Immature natural killer cell (primary cell): ENCODE data around the gene NFASC. TPM values are rescaled to one million over a fixed set of nuclear protein-coding genes. Genes with fewer than 3 reads are reported as not detected.

Source experiments
- DNase-seq, 3 donors: peaks; one replicate each; pipeline ENCODE4 v3.0.0; 2022; ENCODE audit warnings: mixed read lengths in 1 of 3
- H3K27ac Mint-ChIP-seq, 6 donors: one replicate each; pipeline ENCODE4 v1.8.0; 2020; ENCODE audit warnings: mixed read lengths in 6 of 6, mild to moderate bottlenecking in 5 of 6, inconsistent platforms in 4 of 6, moderate library complexity in 3 of 6
- H3K27me3 Mint-ChIP-seq, 3 donors: one replicate each; pipeline ENCODE4 v1.8.0; 2020 to 2021; ENCODE audit warnings: low read depth in 3 of 3, mild to moderate bottlenecking in 3 of 3, mixed read lengths in 3 of 3, moderate library complexity in 3 of 3, inconsistent platforms in 1 of 3
- H3K36me3 Mint-ChIP-seq, 3 donors: one replicate each; pipeline ENCODE4 v1.8.0; 2020; ENCODE audit warnings: mixed read lengths in 3 of 3, inconsistent platforms in 2 of 3, mild to moderate bottlenecking in 2 of 3
- H3K4me1 Mint-ChIP-seq, 2 donors: one replicate each; pipeline ENCODE4 v1.8.0; 2020; ENCODE audit warnings: inconsistent platforms in 2 of 2, mild to moderate bottlenecking in 2 of 2, mixed read lengths in 2 of 2, moderate library complexity in 1 of 2
- H3K4me3 Mint-ChIP-seq, 5 donors: one replicate each; pipeline ENCODE4 v1.8.0; 2020; ENCODE audit warnings: mild to moderate bottlenecking in 5 of 5, mixed read lengths in 5 of 5, inconsistent platforms in 3 of 5, moderate library complexity in 3 of 5
- H3K9me3 Mint-ChIP-seq, 6 donors: one replicate each; pipeline ENCODE4 v1.8.0; 2020; ENCODE audit warnings: mild to moderate bottlenecking in 6 of 6, mixed read lengths in 6 of 6, inconsistent platforms in 4 of 6, moderate library complexity in 3 of 6
- polyA plus RNA-seq, 3 donors: library from polyadenylated mRNA; unstranded; fragments of 300-500 nt; fragmentation: Illumina TruSeq; gene quantifications; one replicate each; pipeline ENCODE4 v1.2.3, GENCODE V29; 2021

The NFASC gene
- polyA plus RNA-seq, 3 donors from 2014 or later: not detected

DNA sequence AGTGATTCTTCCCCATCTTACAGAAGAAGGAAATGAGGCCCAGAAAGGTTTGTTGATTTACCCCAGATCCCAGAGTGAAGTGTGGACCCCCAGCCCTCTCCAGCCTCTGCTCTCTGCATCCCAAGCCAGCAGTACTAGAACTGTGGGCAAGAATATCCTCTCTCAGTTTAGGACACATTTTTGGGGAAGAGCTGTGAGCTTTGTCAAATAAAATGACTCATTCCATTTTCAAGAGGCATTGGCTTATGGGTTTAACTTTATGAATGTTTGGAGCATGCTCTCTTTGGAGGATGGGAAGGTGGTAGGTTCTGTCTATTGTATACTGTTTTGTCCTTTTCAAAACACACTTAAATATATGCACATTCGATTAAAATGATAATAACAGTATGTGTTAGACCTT lies 101.8 kb downstream of the NFASC start:
- H3K4me3 Mint-ChIP-seq: no peak overlapping the region
- peaks cover 2 to 8% (median 2%) of the 10 kb centered on the region in 3 donors for H3K27me3 Mint-ChIP-seq
- H3K36me3 Mint-ChIP-seq: no peaks in the 10 kb centered on the region
- H3K4me1 Mint-ChIP-seq: no peaks in the 10 kb centered on the region
- H3K27ac Mint-ChIP-seq: peak overlapping the region in 1 of 6 donors; percentile 12
- DNase-seq: no peak
- H3K9me3 Mint-ChIP-seq: no peaks in the 10 kb centered on the region

DNA sequence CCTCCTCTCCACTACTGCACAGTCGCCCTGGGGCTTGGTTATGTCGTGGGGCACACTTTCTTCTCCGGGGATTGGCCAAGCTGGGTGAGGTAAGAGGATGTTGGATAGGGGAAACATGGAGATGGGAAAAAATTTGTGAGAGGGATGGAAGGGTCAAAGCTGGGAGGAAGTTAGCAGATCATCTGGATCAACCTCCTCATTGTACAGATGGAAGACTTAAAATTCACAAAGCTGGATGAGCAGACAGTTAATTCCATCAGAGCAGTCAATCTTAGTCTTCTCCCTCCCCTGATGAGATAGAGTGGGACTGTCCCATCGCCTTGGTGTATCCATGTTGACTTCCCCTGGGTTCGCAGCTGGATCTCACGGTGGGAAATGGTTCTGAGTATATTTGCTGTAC lies 102.8 kb downstream of the NFASC start:
- no peaks in the 10 kb centered on the region for H3K36me3 Mint-ChIP-seq
- no peak for DNase-seq
- no peak overlapping the region for H3K27ac Mint-ChIP-seq
- H3K27me3 Mint-ChIP-seq: peaks cover 0 to 8% (median 2%) of the 10 kb centered on the region in 3 donors
- no peaks in the 10 kb centered on the region for H3K4me1 Mint-ChIP-seq
- no peaks in the 10 kb centered on the region for H3K9me3 Mint-ChIP-seq
- H3K4me3 Mint-ChIP-seq: no peak overlapping the region

DNA sequence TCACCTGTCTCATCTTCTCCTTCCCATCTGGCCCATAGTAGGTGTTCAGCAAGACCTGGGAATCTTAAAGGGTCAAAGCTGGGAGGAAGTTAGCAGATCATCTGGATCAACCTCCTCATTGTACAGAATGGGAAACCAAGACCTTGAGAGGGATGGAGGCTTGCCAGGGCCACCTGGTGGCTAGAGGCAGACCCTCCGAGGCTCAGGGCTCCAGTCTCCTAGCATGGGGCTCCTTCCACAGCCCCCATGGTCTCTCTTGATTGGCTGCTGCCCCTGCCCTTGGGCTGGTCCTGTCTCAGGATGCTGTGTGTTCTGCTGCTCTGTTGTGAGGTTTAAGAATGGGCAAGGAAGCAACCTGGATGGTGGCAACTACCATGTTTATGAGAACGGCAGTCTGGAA lies 103.7 kb downstream of the NFASC start:
- Mint-ChIP-seq H3K27me3 (peaks cover 0 to 6% (median 2%) of the 10 kb centered on the region in 3 donors), H3K27ac (no peak overlapping the region), H3K4me3 (no peak overlapping the region), H3K4me1 (no peaks in the 10 kb centered on the region), H3K36me3 (no peaks in the 10 kb centered on the region), H3K9me3 (no peaks in the 10 kb centered on the region)
- no peak for DNase-seq

DNA sequence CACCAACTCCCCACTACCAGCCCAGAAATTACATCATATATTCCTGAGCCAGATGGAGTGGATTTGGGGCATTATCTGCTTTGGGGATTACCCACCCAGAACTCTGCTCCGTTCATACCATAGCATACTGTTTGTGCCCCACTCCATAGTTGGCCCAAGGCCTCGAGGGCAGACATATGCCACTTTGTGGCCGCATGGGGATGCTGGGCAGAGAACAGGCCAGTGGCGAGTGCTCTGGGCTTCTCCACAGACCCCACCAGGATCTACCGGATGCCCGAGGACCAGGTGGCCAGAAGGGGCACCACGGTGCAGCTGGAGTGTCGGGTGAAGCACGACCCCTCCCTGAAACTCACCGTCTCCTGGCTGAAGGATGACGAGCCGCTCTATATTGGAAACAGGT lies 104.4 kb downstream of the NFASC start:
- Mint-ChIP-seq H3K27me3 (peaks cover 0 to 6% (median 2%) of the 10 kb centered on the region in 3 donors), H3K9me3 (no peaks in the 10 kb centered on the region), H3K27ac (no peak overlapping the region), H3K36me3 (no peaks in the 10 kb centered on the region), H3K4me1 (no peaks in the 10 kb centered on the region), H3K4me3 (no peak overlapping the region)
- DNase-seq: no peak

DNA sequence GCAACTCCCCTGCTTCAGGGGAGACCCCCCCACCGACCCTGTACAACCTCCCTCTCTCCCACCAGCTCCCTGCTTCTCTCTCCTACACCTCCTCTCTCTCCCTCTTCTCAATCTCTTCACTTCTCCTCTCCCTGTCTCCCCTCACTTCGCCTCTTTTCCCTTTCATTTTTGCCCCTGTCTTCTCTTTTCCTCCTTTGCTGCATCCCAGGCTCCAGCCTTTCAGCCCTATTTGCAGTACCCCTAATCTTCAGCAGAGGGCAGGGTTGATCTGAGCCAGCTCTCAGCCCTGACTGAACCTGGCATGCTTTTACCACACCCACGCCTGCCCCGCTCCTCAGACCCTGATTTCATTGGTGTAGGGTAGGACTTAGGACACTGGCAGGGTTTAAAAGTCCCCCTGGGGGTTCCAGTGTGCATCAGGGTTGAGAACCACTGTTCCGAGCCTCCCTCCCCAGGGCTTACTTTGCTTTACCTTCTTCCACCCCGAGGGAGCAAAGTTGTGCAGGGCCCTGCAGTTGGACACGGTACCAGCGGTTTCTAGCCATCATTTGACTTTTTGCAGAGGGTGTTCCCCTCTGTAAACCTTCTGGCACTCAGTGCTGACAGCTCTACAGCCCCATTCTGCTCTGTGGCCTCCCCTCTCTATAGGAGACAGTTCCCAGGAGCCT lies 105.0 kb downstream of the NFASC start:
- Mint-ChIP-seq H3K4me1 (no peaks in the 10 kb centered on the region), H3K27me3 (peaks cover 0 to 6% (median 2%) of the 10 kb centered on the region in 3 donors), H3K36me3 (no peaks in the 10 kb centered on the region), H3K4me3 (no peak overlapping the region), H3K9me3 (no peaks in the 10 kb centered on the region), H3K27ac (no peak overlapping the region)
- peak; percentile 10 to 28 (median 14) for DNase-seq

DNA sequence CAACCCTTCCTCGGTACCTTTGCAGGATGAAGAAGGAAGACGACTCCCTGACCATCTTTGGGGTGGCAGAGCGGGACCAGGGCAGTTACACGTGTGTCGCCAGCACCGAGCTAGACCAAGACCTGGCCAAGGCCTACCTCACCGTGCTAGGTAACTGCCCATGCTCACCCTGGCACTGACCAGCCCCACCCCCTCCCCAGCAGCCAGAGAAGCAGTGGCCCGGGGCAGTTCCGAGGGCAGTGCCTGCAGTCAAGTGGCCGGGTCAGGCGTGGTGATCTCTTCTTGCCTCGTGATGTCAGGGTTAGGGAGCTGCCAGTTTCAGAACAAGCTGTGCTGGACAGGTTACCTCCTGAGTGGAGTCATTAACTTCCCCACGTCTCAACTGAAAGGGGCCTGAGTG lies 106.0 kb downstream of the NFASC start:
- Mint-ChIP-seq H3K27me3 (peaks cover 0 to 6% (median 2%) of the 10 kb centered on the region in 3 donors), H3K27ac (no peak overlapping the region), H3K4me1 (no peaks in the 10 kb centered on the region), H3K4me3 (no peak overlapping the region), H3K36me3 (no peaks in the 10 kb centered on the region), H3K9me3 (no peaks in the 10 kb centered on the region)
- no peak for DNase-seq

DNA sequence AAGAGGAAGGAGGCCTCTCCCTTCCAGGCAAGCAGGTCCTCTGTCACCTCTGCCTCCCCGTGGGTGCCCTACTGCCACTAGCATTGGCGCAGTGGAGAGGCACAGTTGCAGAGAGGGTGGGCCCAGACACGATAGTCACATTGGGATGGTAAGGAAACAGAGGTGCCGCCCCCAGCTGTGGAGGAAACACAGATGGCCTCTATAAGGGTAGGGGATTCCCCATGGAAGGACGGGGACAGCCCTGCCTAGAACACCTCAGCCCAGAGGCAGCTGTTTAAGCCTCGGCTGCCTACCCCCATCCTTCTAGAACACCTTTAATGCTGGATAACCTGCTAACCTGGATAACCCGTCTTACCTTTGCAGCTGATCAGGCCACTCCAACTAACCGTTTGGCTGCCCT lies 106.7 kb downstream of the NFASC start:
- Mint-ChIP-seq H3K27me3 (peaks cover 0 to 6% (median 2%) of the 10 kb centered on the region in 3 donors), H3K36me3 (no peaks in the 10 kb centered on the region), H3K9me3 (no peaks in the 10 kb centered on the region), H3K4me1 (no peaks in the 10 kb centered on the region), H3K27ac (no peak overlapping the region), H3K4me3 (no peak overlapping the region)
- DNase-seq: no peak

DNA sequence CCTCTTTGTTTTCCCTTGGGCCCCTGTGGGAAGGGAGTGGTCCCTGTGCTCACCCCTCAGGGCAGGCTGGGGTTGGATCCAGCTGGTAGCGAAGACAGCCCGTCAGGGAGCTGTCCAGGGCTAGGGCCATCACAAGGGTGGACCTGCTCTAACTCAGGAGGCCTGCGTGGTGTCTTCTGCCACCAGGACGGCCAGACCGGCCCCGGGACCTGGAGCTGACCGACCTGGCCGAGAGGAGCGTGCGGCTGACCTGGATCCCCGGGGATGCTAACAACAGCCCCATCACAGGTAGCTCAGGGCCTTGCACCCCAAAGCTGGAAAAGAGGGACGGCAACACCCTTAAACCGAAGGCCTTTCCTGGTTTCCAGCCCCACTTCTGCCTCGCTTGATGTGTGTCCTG lies 108.1 kb downstream of the NFASC start:
- no peak overlapping the region for H3K4me3 Mint-ChIP-seq
- peaks cover 3 to 4% (median 4%) of the 10 kb centered on the region in 3 donors for H3K27me3 Mint-ChIP-seq
- no peaks in the 10 kb centered on the region for H3K4me1 Mint-ChIP-seq
- DNase-seq: no peak
- H3K36me3 Mint-ChIP-seq: no peaks in the 10 kb centered on the region
- no peaks in the 10 kb centered on the region for H3K9me3 Mint-ChIP-seq
- H3K27ac Mint-ChIP-seq: no peak overlapping the region

DNA sequence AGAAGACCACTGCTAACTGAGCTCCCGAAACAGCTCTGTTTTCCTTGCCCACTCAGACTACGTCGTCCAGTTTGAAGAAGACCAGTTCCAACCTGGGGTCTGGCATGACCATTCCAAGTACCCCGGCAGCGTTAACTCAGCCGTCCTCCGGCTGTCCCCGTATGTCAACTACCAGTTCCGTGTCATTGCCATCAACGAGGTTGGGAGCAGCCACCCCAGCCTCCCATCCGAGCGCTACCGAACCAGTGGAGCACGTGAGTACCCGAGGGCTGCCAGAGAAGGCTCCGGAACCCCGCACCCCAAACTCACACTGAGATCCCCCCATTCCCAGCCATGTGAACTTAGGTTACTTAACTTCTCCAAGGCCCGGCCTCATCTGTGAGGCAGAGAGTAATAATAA lies 108.6 kb downstream of the NFASC start:
- peaks cover 3 to 4% (median 4%) of the 10 kb centered on the region in 3 donors for H3K27me3 Mint-ChIP-seq
- no peaks in the 10 kb centered on the region for H3K4me1 Mint-ChIP-seq
- no peak for DNase-seq
- H3K36me3 Mint-ChIP-seq: no peaks in the 10 kb centered on the region
- H3K27ac Mint-ChIP-seq: no peak overlapping the region
- H3K4me3 Mint-ChIP-seq: no peak overlapping the region
- H3K9me3 Mint-ChIP-seq: no peaks in the 10 kb centered on the region

DNA sequence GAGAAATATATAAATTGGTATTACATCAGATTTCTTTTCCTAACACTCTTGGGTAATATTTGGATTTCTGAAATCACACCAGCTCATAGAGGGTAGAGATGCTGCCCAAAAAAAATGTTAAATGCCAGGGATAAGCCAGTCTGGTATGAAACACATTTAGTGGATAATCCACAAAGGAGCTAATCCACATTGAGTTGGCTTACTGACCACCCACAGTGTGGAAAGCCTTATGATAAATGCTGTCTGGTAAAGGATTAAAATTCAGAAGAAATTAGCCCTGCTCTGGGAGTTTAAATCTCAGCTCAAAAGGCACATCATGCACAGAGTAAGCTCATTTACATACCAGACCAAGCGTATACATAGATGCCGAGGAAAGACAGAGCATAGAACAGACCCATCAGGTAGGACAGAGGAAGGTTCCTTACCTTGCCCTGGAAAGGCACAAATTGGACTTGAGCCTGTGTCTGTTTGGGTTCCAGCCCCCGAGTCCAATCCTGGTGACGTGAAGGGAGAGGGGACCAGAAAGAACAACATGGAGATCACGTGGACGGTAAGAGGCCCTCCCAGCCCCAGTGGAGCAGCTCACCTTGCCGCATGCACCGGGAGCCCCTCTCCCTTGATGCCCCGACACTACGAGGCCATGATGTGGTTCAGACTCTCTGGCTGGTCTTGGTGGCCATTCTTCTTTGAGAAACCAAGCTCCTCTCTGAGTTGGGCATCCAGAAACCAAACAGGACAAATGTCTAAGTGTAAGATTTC lies 109.4 kb downstream of the NFASC start:
- DNase-seq: no peak
- Mint-ChIP-seq H3K36me3 (no peaks in the 10 kb centered on the region), H3K27ac (no peak overlapping the region), H3K4me3 (no peak overlapping the region), H3K4me1 (no peaks in the 10 kb centered on the region), H3K9me3 (no peaks in the 10 kb centered on the region), H3K27me3 (peaks cover 3 to 6% (median 4%) of the 10 kb centered on the region in 3 donors)

DNA sequence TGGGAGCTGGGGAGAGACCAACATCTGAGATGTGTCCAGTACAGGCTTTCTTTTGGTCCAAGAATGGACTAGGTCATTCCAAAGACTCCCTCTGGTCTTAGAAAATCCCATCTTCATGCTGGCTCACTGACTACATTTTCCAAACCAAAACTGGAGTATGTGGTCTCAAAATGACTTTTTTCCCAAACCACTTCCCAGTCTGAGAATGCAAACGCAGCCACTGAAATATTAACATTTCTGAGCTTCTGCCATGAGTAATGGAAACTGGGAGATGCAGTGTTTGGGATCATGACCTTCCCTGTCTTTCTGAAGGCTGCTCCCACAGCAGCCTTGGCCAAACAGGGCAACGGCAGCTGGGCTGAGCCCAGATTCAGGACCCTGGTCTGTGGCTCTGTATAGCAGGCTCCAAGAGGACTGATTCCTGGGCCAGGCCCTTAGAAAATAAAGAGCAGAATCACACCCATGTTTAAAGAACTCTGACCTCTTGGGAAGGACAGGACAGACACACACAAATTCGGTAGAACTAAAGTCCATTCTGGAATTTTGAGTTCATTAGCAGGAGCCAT lies 110.3 kb downstream of the NFASC start:
- Mint-ChIP-seq H3K36me3 (no peaks in the 10 kb centered on the region), H3K9me3 (no peaks in the 10 kb centered on the region), H3K27ac (no peak overlapping the region), H3K27me3 (peaks cover 3 to 5% (median 4%) of the 10 kb centered on the region in 3 donors), H3K4me3 (no peak overlapping the region), H3K4me1 (no peaks in the 10 kb centered on the region)
- DNase-seq: no peak

DNA sequence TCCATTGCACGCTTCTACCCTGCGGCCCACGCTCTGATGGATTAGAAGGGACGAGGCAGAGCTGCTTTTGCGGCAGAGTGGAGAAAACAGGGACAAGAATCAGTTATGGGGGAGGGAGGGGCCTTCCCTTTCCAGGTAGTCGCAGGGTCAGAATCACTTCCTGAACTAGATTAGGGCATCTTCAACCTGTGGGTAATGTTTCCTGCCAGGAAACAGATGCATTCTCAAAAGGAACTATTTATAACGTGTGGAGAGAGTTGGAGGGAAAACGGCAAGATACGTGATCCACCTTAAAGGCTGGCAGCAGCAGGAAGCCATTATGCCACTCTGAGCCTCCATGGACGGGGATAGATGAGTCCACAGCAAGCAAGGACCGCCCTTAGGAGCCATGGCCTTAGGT lies 112.5 kb downstream of the NFASC start:
- Mint-ChIP-seq H3K36me3 (no peaks in the 10 kb centered on the region), H3K4me3 (no peak overlapping the region), H3K27me3 (peaks cover 1 to 5% (median 4%) of the 10 kb centered on the region in 3 donors), H3K27ac (no peak overlapping the region), H3K4me1 (no peaks in the 10 kb centered on the region), H3K9me3 (no peaks in the 10 kb centered on the region)
- no peak for DNase-seq

DNA sequence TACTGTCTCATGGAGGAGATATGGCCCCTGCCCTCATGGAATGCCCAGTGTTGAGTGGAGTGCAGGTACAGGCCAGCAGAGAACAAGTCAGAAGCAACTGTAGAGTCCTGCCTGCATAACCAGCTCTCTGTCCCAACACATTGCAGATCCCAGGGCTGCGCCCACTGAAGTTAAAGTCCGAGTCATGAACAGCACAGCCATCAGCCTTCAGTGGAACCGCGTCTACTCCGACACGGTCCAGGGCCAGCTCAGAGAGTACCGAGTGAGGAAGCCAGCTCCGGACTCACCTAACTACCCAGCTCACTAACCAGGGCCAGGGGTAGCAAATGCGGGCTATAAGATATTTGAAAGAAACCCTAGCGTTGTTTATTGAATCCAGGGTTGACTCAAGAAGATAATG lies 113.2 kb downstream of the NFASC start:
- H3K9me3 Mint-ChIP-seq: no peaks in the 10 kb centered on the region
- H3K36me3 Mint-ChIP-seq: no peaks in the 10 kb centered on the region
- no peaks in the 10 kb centered on the region for H3K4me1 Mint-ChIP-seq
- no peak overlapping the region for H3K4me3 Mint-ChIP-seq
- H3K27ac Mint-ChIP-seq: no peak overlapping the region
- no peak for DNase-seq
- peaks cover 1 to 5% (median 4%) of the 10 kb centered on the region in 3 donors for H3K27me3 Mint-ChIP-seq

DNA sequence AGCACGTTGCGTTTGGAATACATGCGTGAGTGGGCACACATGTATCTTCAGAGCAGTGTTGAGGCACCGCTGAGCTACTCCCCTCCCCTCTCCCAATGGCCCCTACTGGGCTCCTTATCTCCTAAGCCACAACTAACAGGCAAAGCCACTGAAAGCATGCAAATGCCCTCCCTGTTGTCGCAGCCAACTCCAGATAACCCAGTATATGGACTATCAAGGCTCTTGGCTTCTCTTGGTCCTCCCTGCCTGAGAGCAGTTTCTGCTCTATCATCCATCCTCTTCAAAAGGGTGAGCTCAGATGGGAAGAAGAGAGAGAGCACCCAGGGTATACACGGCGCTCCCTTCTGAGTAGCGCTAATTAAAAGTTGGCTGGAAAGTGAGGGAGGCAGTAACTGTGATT lies 113.8 kb downstream of the NFASC start:
- Mint-ChIP-seq H3K9me3 (no peaks in the 10 kb centered on the region), H3K36me3 (no peaks in the 10 kb centered on the region), H3K27ac (no peak overlapping the region)

More for the DNA sequence above, 113.8 kb downstream of the NFASC start:
- no peak for DNase-seq
- peaks cover 1 to 4% (median 3%) of the 10 kb centered on the region in 3 donors for H3K27me3 Mint-ChIP-seq
- H3K4me1 Mint-ChIP-seq: no peaks in the 10 kb centered on the region
- no peak overlapping the region for H3K4me3 Mint-ChIP-seq
